WTC11 (cell line): ENCODE results near the gene INPP5A. TPM values are rescaled to one million over a fixed set of nuclear protein-coding genes. Genes with fewer than 3 reads are reported as not detected.
"Not testable (repeated sequence)": the region's sequence is repeated elsewhere in the genome, so short reads cannot be mapped to it uniquely, and the experiment has no call there.

Experiments
- ATAC-seq: fragments of 200-7000 bp; cut with Tn5 transposase; 2 replicates; pipeline ENCODE4 v1.10.0; 2021; ENCODE audit warnings: mild to moderate bottlenecking, moderate library complexity
- CTCF ChIA-PET: fragments of 300-600 bp; sonication (Branson Sonifier 250); formaldehyde crosslinking; loops from one replicate; lab custom pipeline; 2021; ENCODE audit warnings: antibody characterized with exemption; lab: Charles Lee
- POLR2A ChIA-PET: fragments of 350-600 bp; sonication (Branson Sonifier 250); formaldehyde crosslinking; loops from one replicate; lab custom pipeline; 2021; ENCODE audit warnings: antibody characterized with exemption; lab: Charles Lee
- DNase-seq: peaks from one replicate; pipeline ENCODE4 v3.0.0; 2021; ENCODE audit warnings: low spot score
- H3K27ac Mint-ChIP-seq: 2 replicates; pipeline ENCODE4 v1.8.0; 2021; ENCODE audit warnings: mixed read lengths
- H3K27me3 Mint-ChIP-seq: 2 replicates; pipeline ENCODE4 v1.8.0; 2021; ENCODE audit warnings: low read depth, mild to moderate bottlenecking, moderate library complexity, mixed read lengths
- H3K36me3 Mint-ChIP-seq: 2 replicates; pipeline ENCODE4 v1.8.0; 2021; ENCODE audit warnings: mixed read lengths
- H3K4me1 Mint-ChIP-seq: 2 replicates; pipeline ENCODE4 v1.8.0; 2022; ENCODE audit warnings: mixed read lengths
- H3K4me3 Mint-ChIP-seq: 2 replicates; pipeline ENCODE4 v1.8.0; 2021; ENCODE audit warnings: mild to moderate bottlenecking, moderate library complexity, mixed read lengths
- H3K9me3 Mint-ChIP-seq: 2 replicates; pipeline ENCODE4 v1.8.0; 2021; ENCODE audit warnings: mixed read lengths
- E2F1 ChIP-seq: sonication (generic); formaldehyde crosslinking; IDR thresholded peaks from 2 replicates; pipeline ENCODE4 v1.8.0; 2022; ENCODE audit warnings: mild to moderate bottlenecking, missing genetic modification reagents
- EMX1 ChIP-seq: fragments of 250-450 bp; sonication (Bioruptor Pico); IDR thresholded peaks from 2 replicates; pipeline ENCODE4 v1.8.0; 2021; ENCODE audit warnings: mild to moderate bottlenecking
- ESRRA ChIP-seq: sonication (generic); formaldehyde crosslinking; IDR thresholded peaks from 2 replicates; pipeline ENCODE4 v1.8.1; 2022; ENCODE audit warnings: mild to moderate bottlenecking, missing genetic modification reagents, borderline replicate concordance
- GABPB1 ChIP-seq: sonication (generic); formaldehyde crosslinking; IDR thresholded peaks from 2 replicates; pipeline ENCODE4 v1.8.1; 2023; ENCODE audit warnings: mild to moderate bottlenecking, missing genetic modification reagents
- IRF2 ChIP-seq: sonication (generic); formaldehyde crosslinking; IDR thresholded peaks from 2 replicates; pipeline ENCODE4 v1.8.0; 2022; ENCODE audit warnings: low read depth, missing genetic modification reagents, borderline replicate concordance
- NFE2L1 ChIP-seq: sonication (generic); formaldehyde crosslinking; IDR thresholded peaks from 2 replicates; pipeline ENCODE4 v1.8.1; 2023; ENCODE audit warnings: missing genetic modification reagents
- SMAD4 ChIP-seq: sonication (generic); formaldehyde crosslinking; IDR thresholded peaks from 2 replicates; pipeline ENCODE4 v1.8.0; 2022; ENCODE audit warnings: mild to moderate bottlenecking, missing genetic modification reagents
- SP1 ChIP-seq: sonication (generic); formaldehyde crosslinking; conservative IDR thresholded peaks from 2 replicates; pipeline ENCODE4 v1.8.1; 2022; ENCODE audit warnings: missing genetic modification reagents
- ZNF219 ChIP-seq: sonication (generic); formaldehyde crosslinking; IDR thresholded peaks from 2 replicates; pipeline ENCODE4 v1.8.0; 2023; ENCODE audit warnings: missing genetic modification reagents, mild to moderate bottlenecking, borderline replicate concordance
- total RNA-seq: library from RNA; stranded (reverse); gene quantifications from 3 replicates; pipeline ENCODE4 v1.2.3, GENCODE V29; 2021
- TF ChIP-seq, protein P1 (sequence below): fragments of 200-600 bp; IDR thresholded peaks from 2 replicates; pipeline ENCODE4 v1.8.0; 2022; ENCODE audit warnings: antibody characterized with exemption
- TF ChIP-seq, protein P2 (sequence below): sonication (generic); formaldehyde crosslinking; IDR thresholded peaks from 2 replicates; pipeline ENCODE4 v1.8.1; 2022; ENCODE audit warnings: missing genetic modification reagents, borderline replicate concordance
- TF ChIP-seq, protein P3 (sequence below): sonication (generic); formaldehyde crosslinking; IDR thresholded peaks from 2 replicates; pipeline ENCODE4 v1.8.1; 2023; ENCODE audit warnings: mild to moderate bottlenecking, missing genetic modification reagents, borderline replicate concordance
- TF ChIP-seq, protein P4 (sequence below): sonication (generic); formaldehyde crosslinking; IDR thresholded peaks from 2 replicates; pipeline ENCODE4 v1.8.1; 2022; ENCODE audit warnings: low read depth, missing genetic modification reagents, borderline replicate concordance
- TF ChIP-seq, protein P5 (sequence below): sonication (generic); formaldehyde crosslinking; IDR thresholded peaks from 2 replicates; pipeline ENCODE4 v1.8.1; 2023; ENCODE audit warnings: mild to moderate bottlenecking, missing genetic modification reagents, moderate library complexity

INPP5A gene
- total RNA-seq, 1 experiment from 2014 or later, result 22.1 TPM

- TF ChIP-seq, protein P1, sequence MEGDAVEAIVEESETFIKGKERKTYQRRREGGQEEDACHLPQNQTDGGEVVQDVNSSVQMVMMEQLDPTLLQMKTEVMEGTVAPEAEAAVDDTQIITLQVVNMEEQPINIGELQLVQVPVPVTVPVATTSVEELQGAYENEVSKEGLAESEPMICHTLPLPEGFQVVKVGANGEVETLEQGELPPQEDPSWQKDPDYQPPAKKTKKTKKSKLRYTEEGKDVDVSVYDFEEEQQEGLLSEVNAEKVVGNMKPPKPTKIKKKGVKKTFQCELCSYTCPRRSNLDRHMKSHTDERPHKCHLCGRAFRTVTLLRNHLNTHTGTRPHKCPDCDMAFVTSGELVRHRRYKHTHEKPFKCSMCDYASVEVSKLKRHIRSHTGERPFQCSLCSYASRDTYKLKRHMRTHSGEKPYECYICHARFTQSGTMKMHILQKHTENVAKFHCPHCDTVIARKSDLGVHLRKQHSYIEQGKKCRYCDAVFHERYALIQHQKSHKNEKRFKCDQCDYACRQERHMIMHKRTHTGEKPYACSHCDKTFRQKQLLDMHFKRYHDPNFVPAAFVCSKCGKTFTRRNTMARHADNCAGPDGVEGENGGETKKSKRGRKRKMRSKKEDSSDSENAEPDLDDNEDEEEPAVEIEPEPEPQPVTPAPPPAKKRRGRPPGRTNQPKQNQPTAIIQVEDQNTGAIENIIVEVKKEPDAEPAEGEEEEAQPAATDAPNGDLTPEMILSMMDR, result no peak
- TF ChIP-seq, protein P2, sequence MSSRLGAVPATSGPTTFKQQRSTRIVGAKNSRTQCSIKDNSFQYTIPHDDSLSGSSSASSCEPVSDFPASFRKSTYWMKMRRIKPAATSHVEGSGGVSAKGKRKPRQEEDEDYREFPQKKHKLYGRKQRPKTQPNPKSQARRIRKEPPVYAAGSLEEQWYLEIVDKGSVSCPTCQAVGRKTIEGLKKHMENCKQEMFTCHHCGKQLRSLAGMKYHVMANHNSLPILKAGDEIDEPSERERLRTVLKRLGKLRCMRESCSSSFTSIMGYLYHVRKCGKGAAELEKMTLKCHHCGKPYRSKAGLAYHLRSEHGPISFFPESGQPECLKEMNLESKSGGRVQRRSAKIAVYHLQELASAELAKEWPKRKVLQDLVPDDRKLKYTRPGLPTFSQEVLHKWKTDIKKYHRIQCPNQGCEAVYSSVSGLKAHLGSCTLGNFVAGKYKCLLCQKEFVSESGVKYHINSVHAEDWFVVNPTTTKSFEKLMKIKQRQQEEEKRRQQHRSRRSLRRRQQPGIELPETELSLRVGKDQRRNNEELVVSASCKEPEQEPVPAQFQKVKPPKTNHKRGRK (CRISPR knock-in tag), result no peak
- no peak for TF ChIP-seq SP1 (CRISPR knock-in tag)
- TF ChIP-seq NFE2L1, result no peak
- no peak for TF ChIP-seq EMX1 (CRISPR knock-in tag)
- TF ChIP-seq SMAD4, result no peak
- TF ChIP-seq ZNF219 (CRISPR knock-in tag), result no peak
- TF ChIP-seq E2F1, result no peak
- TF ChIP-seq, protein P3, sequence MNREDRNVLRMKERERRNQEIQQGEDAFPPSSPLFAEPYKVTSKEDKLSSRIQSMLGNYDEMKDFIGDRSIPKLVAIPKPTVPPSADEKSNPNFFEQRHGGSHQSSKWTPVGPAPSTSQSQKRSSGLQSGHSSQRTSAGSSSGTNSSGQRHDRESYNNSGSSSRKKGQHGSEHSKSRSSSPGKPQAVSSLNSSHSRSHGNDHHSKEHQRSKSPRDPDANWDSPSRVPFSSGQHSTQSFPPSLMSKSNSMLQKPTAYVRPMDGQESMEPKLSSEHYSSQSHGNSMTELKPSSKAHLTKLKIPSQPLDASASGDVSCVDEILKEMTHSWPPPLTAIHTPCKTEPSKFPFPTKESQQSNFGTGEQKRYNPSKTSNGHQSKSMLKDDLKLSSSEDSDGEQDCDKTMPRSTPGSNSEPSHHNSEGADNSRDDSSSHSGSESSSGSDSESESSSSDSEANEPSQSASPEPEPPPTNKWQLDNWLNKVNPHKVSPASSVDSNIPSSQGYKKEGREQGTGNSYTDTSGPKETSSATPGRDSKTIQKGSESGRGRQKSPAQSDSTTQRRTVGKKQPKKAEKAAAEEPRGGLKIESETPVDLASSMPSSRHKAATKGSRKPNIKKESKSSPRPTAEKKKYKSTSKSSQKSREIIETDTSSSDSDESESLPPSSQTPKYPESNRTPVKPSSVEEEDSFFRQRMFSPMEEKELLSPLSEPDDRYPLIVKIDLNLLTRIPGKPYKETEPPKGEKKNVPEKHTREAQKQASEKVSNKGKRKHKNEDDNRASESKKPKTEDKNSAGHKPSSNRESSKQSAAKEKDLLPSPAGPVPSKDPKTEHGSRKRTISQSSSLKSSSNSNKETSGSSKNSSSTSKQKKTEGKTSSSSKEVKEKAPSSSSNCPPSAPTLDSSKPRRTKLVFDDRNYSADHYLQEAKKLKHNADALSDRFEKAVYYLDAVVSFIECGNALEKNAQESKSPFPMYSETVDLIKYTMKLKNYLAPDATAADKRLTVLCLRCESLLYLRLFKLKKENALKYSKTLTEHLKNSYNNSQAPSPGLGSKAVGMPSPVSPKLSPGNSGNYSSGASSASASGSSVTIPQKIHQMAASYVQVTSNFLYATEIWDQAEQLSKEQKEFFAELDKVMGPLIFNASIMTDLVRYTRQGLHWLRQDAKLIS (CRISPR knock-in tag), result no peak
These were observed 253.6 kb downstream of the INPP5A start (continued) for GRCh38 chr10:132790934-132791829.

- H3K27ac Mint-ChIP-seq, H3K36me3 Mint-ChIP-seq, H3K4me3 Mint-ChIP-seq, CTCF ChIA-PET, DNase-seq, H3K9me3 Mint-ChIP-seq, H3K4me1 Mint-ChIP-seq, ATAC-seq, POLR2A ChIA-PET: not testable (repeated sequence)
- H3K27me3 Mint-ChIP-seq, result peaks cover 40% of the 10 kb centered on the region
These were observed 254.5 kb downstream of the INPP5A start for GRCh38 chr10:132792099-132792498.

DNA sequence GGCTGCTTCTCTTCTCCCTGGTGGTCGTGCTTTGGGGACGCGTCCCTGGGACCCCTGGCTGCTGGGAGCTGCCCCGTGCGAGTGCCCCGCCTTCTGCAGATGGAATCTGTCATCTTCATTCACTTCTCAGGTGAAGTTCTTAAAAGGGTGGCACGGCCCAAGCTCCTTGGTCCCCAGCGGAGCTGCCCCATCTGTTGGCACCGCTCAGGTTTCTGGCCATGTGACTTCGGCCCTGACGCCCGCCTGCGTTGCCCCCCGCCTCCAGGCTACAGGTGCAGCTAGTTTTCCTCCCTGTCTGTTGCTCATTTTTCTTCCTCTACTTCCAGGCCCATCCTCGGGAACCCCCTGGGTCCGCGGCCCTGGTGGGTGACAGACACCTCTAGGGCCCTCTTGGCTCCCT, 255.2 kb downstream of the INPP5A start:
- ChIA-PET CTCF (interaction anchor here (0.8 to 2.4 kb wide), 5 partner anchors 10 to 138 kb away, joined by 3 to 10 read pairs (median 3); no protein-coding TSS in a partner anchor), POLR2A (no interaction called here)
- Mint-ChIP-seq H3K9me3 (no peaks in the 10 kb centered on the region), H3K36me3 (no peaks in the 10 kb centered on the region), H3K4me1 (no peaks in the 10 kb centered on the region), H3K27me3 (peaks cover 36% of the 10 kb centered on the region), H3K4me3 (no peak overlapping the region), H3K27ac (no peak overlapping the region)
- no peak for ATAC-seq
- TF ChIP-seq, protein P1, result no peak
- TF ChIP-seq ZNF219 (CRISPR knock-in tag) (no peak), ESRRA (no peak), GABPB1 (CRISPR knock-in tag) (no peak), IRF2 (CRISPR knock-in tag) (no peak)
- TF ChIP-seq, protein P4, sequence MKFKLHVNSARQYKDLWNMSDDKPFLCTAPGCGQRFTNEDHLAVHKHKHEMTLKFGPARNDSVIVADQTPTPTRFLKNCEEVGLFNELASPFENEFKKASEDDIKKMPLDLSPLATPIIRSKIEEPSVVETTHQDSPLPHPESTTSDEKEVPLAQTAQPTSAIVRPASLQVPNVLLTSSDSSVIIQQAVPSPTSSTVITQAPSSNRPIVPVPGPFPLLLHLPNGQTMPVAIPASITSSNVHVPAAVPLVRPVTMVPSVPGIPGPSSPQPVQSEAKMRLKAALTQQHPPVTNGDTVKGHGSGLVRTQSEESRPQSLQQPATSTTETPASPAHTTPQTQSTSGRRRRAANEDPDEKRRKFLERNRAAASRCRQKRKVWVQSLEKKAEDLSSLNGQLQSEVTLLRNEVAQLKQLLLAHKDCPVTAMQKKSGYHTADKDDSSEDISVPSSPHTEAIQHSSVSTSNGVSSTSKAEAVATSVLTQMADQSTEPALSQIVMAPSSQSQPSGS (CRISPR knock-in tag), result no peak
- TF ChIP-seq, protein P5, sequence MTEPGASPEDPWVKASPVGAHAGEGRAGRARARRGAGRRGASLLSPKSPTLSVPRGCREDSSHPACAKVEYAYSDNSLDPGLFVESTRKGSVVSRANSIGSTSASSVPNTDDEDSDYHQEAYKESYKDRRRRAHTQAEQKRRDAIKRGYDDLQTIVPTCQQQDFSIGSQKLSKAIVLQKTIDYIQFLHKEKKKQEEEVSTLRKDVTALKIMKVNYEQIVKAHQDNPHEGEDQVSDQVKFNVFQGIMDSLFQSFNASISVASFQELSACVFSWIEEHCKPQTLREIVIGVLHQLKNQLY (CRISPR knock-in tag), result no peak
- no peak for DNase-seq
